C4-2B (cell line): Measurements from ENCODE around the gene NEDD4L.

ENCODE experiments used
- ZFX ChIP-seq: fragments of 450-650 bp; IDR thresholded peaks from 2 replicates; pipeline ENCODE4 v1.6.1; 2017
- TF ChIP-seq, protein P1 (sequence below): fragments of 450-650 bp; conservative IDR thresholded peaks from 2 replicates; pipeline ENCODE4 v1.5.1; 2017; ENCODE audit warnings: mild to moderate bottlenecking

DNA sequence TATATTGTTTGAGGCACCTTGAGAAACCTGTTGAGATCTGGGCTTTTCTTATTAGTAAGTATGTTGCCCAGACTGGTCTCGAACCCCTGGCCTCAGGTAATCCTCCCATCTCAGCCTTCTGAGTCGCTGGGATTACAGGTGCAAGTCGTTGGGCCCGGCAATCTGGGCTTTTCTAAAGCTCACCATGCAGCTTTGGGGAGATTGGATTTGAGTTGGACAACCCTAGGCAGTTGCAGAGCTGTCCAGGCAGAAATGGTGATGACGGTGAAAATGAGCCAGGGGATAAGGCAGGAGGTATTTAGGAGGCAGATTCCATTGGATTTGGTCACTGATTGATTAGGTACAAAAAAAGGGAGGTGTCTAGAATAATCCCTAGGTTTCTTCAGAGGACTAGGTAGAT, 16.2 kb downstream of the NEDD4L start:
- TF ChIP-seq, protein P1, sequence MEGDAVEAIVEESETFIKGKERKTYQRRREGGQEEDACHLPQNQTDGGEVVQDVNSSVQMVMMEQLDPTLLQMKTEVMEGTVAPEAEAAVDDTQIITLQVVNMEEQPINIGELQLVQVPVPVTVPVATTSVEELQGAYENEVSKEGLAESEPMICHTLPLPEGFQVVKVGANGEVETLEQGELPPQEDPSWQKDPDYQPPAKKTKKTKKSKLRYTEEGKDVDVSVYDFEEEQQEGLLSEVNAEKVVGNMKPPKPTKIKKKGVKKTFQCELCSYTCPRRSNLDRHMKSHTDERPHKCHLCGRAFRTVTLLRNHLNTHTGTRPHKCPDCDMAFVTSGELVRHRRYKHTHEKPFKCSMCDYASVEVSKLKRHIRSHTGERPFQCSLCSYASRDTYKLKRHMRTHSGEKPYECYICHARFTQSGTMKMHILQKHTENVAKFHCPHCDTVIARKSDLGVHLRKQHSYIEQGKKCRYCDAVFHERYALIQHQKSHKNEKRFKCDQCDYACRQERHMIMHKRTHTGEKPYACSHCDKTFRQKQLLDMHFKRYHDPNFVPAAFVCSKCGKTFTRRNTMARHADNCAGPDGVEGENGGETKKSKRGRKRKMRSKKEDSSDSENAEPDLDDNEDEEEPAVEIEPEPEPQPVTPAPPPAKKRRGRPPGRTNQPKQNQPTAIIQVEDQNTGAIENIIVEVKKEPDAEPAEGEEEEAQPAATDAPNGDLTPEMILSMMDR, result no peak
- no peak for TF ChIP-seq ZFX
